Measurements from ENCODE around the gene OR8H3. TPM values are rescaled to one million over a fixed set of nuclear protein-coding genes. Genes with fewer than 3 reads are reported as not detected.
"Not testable (repeated sequence)": the region's sequence is repeated elsewhere in the genome, so short reads cannot be mapped to it uniquely, and the experiment has no call there.

Gene OR8H3
- total RNA-seq, result not detected in 2 replicates

- DNase-seq (ENCODE audit: low read depth in 2 of 2), result no peak
Observed at GRCh38 chr11:56122073-56122472, at the start of gene OR8H3. OR8H3 (plus strand) TSS chr11:56122373; CDS start chr11:56122373, 0 bp downstream.

- DNase-seq (ENCODE audit: low read depth in 2 of 2), result no peak
Observed at GRCh38 chr11:56089697-56090096, 32.5 kb upstream of the OR8H3 start.

GRCh38 chr11:56093008-56093407 lies 29.2 kb upstream of the OR8H3 start, which contains the start of gene OR8I2:
OR8I2 (plus strand) TSS chr11:56093308; CDS start chr11:56093308, 0 bp downstream.
- no peak for DNase-seq (ENCODE audit: low read depth in 2 of 2)

GRCh38 chr11:56103210-56103737 lies 18.9 kb upstream of the OR8H3 start, which contains the start of gene OR8H2:
OR8H2 (plus strand) TSS chr11:56103687; CDS start chr11:56105043, 1,356 bp downstream.
- DNase-seq (ENCODE audit: low read depth in 2 of 2), result no peak

- no peak for DNase-seq (ENCODE audit: low read depth in 2 of 2)
Observed at GRCh38 chr11:56140151-56140661, 18.0 kb downstream of the OR8H3 start, which contains the start of gene OR8J3. OR8J3 (minus strand) TSS chr11:56140201; CDS start chr11:56137718, 2,483 bp downstream.

- DNase-seq (ENCODE audit: low read depth in 2 of 2), result not testable (repeated sequence)
Observed at GRCh38 chr11:56143681-56144080, 21.5 kb downstream of the OR8H3 start.

GRCh38 chr11:56151376-56151775 lies 29.2 kb downstream of the OR8H3 start:
- DNase-seq (ENCODE audit: low read depth in 2 of 2), result no peak

- no peak for DNase-seq (ENCODE audit: low read depth in 2 of 2)
Observed at GRCh38 chr11:56152333-56152732, 30.2 kb downstream of the OR8H3 start.

GRCh38 chr11:56160217-56160616 lies 38.0 kb downstream of the OR8H3 start, which contains the start of gene OR8K5:
OR8K5 (minus strand) TSS chr11:56160317; CDS start chr11:56160317, 0 bp downstream.
- DNase-seq (ENCODE audit: low read depth in 2 of 2), result no peak

GRCh38 chr11:56163804-56164203 lies 41.6 kb downstream of the OR8H3 start:
- DNase-seq (ENCODE audit: low read depth in 2 of 2), result no peak

GRCh38 chr11:56172256-56172830 lies 50.2 kb downstream of the OR8H3 start:
- no peak for DNase-seq (ENCODE audit: low read depth in 2 of 2)

Other genes with a start within 250 kb of the OR8H3 start
- not detected in 2 replicates for gene TRIM51, start 239.1 kb upstream of the OR8H3 start, total RNA-seq
- not detected in 2 replicates for gene OR5W2, start 207.8 kb upstream of the OR8H3 start, total RNA-seq
- not detected in 2 replicates for gene OR5I1, start 186.0 kb upstream of the OR8H3 start, total RNA-seq
- gene OR10AG1, start 152.4 kb upstream of the OR8H3 start, total RNA-seq, result not detected in 2 replicates
- not detected in 2 replicates for gene OR5F1, start 127.7 kb upstream of the OR8H3 start, total RNA-seq
- gene OR5AS1, start 94.7 kb upstream of the OR8H3 start, total RNA-seq, result not detected in 2 replicates
- not detected in 2 replicates for gene OR8I2, start 29.1 kb upstream of the OR8H3 start, total RNA-seq
- not detected in 2 replicates for gene OR8H2, start 18.7 kb upstream of the OR8H3 start, total RNA-seq
- not detected in 2 replicates for gene OR8J3, start 17.8 kb downstream of the OR8H3 start, total RNA-seq
- gene OR8K5, start 37.9 kb downstream of the OR8H3 start, total RNA-seq, result not detected in 2 replicates
- not detected in 2 replicates for gene OR5J2, start 54.2 kb downstream of the OR8H3 start, total RNA-seq
- not detected in 2 replicates for gene OR5T2, start 111.9 kb downstream of the OR8H3 start, total RNA-seq
- not detected in 2 replicates for gene OR5T3, start 129.9 kb downstream of the OR8H3 start, total RNA-seq
- gene OR5T1, start 151.8 kb downstream of the OR8H3 start, total RNA-seq, result not detected in 2 replicates
- not detected in 2 replicates for gene OR8H1, start 169.9 kb downstream of the OR8H3 start, total RNA-seq
- gene OR8K3, start 192.8 kb downstream of the OR8H3 start, total RNA-seq, result not detected in 2 replicates
- gene OR8K1, start 223.7 kb downstream of the OR8H3 start, total RNA-seq, result not detected in 2 replicates
- gene OR8J1, start 231.9 kb downstream of the OR8H3 start, total RNA-seq, result not detected in 2 replicates

Data from lung microvascular endothelial cell (primary cell).